ENCODE measurements around the gene RAD51B.

DNA sequence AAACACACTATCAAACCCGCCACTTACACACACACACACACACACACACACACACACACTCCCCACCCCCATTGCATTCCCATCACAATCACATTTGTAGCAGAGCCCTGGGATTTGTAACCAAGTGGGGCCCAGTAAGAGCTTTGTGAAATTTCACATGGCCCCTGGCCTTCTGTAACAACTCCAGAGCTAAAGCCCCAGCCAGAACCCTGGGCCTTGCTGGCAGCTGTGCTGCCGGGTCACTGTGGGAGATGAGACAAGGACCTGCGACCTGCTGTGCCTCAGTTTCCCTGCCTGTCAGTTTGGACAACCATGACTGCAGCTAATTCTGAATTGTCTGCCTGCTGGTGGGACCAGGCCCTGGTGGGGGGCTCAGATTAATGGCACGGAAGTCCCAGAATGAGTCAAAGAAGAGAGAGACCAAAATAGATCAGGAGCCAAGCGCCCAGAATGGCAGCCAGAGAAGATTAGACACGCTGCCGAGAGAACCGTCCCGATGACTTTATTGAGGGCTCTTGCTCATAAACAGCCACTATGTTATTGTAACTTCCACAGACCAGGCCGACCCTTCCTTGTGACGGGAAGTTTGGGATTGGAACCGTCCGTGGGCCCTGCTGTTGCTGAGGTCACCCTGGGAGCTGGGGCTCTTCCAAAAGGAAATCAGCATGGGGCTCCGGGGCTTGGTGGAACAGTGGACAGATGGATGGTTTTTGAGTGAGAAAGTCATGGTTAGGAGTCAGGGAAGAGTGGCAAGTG, 850.2 kb downstream of the RAD51B start:
- TF ChIP-seq, protein P1, sequence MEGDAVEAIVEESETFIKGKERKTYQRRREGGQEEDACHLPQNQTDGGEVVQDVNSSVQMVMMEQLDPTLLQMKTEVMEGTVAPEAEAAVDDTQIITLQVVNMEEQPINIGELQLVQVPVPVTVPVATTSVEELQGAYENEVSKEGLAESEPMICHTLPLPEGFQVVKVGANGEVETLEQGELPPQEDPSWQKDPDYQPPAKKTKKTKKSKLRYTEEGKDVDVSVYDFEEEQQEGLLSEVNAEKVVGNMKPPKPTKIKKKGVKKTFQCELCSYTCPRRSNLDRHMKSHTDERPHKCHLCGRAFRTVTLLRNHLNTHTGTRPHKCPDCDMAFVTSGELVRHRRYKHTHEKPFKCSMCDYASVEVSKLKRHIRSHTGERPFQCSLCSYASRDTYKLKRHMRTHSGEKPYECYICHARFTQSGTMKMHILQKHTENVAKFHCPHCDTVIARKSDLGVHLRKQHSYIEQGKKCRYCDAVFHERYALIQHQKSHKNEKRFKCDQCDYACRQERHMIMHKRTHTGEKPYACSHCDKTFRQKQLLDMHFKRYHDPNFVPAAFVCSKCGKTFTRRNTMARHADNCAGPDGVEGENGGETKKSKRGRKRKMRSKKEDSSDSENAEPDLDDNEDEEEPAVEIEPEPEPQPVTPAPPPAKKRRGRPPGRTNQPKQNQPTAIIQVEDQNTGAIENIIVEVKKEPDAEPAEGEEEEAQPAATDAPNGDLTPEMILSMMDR (optimal IDR thresholded peaks at IDR 0.05 in 1 of 3, IDR thresholded peaks at IDR 0.05 in 1 of 3, conservative IDR thresholded peaks at IDR 0.05 in 1 of 3; ENCODE audit: extremely low read depth in 1 of 3, insufficient read depth in 2 of 3, low read length in 3 of 3), result no peak
- no peak for TF ChIP-seq EZH2 (IDR thresholded peaks at IDR 0.05; ENCODE audit: low read length)

All from keratinocyte (primary cell).